GM15510 (cell line): ENCODE measurements around the gene DNAH8.

ENCODE experiments used
- POLR2A ChIP-seq: IDR thresholded peaks from 3 replicates; pipeline ENCODE4 v1.6.1; 2011; ENCODE audit warnings: borderline replicate concordance; ENCODE audit not compliant: insufficient read length; ENCODE audit errors: extremely low read depth

Gene DNAH8

GRCh38 chr6:38988736-38989449 lies 273.8 kb downstream of the DNAH8 start:
- TF ChIP-seq POLR2A, result no peak

GRCh38 chr6:38990475-38990874 lies 275.4 kb downstream of the DNAH8 start:
- TF ChIP-seq POLR2A, result no peak

- TF ChIP-seq POLR2A, result no peak
These were observed 281.6 kb downstream of the DNAH8 start for GRCh38 chr6:38996676-38997075.

GRCh38 chr6:38997128-38997761 lies 282.1 kb downstream of the DNAH8 start:
- TF ChIP-seq POLR2A, result no peak

GRCh38 chr6:39003072-39003471 lies 288.0 kb downstream of the DNAH8 start:
- TF ChIP-seq POLR2A, result no peak

GRCh38 chr6:39003492-39003891 lies 288.4 kb downstream of the DNAH8 start:
- no peak for TF ChIP-seq POLR2A

GRCh38 chr6:39004801-39005200 lies 289.7 kb downstream of the DNAH8 start:
- TF ChIP-seq POLR2A, result no peak

- TF ChIP-seq POLR2A, result no peak
These were observed 290.7 kb downstream of the DNAH8 start for GRCh38 chr6:39005774-39006173.

- TF ChIP-seq POLR2A, result no peak
These were observed 292.5 kb downstream of the DNAH8 start for GRCh38 chr6:39007575-39007974.

GRCh38 chr6:39008737-39009136 lies 293.6 kb downstream of the DNAH8 start:
- TF ChIP-seq POLR2A, result no peak

- TF ChIP-seq POLR2A, result no peak
These were observed 294.4 kb downstream of the DNAH8 start for GRCh38 chr6:39009476-39009875.

GRCh38 chr6:39016839-39017546 lies 301.9 kb downstream of the DNAH8 start:
- TF ChIP-seq POLR2A, result no peak

GRCh38 chr6:39017547-39017880 lies 302.4 kb downstream of the DNAH8 start:
- TF ChIP-seq POLR2A, result no peak

- TF ChIP-seq POLR2A, result no peak
These were observed 303.0 kb downstream of the DNAH8 start for GRCh38 chr6:39018103-39018502.

- TF ChIP-seq POLR2A, result no peak
These were observed 305.0 kb downstream of the DNAH8 start for GRCh38 chr6:39020136-39020535.

- TF ChIP-seq POLR2A, result no peak
These were observed 305.9 kb downstream of the DNAH8 start for GRCh38 chr6:39021041-39021440.
